ENCODE results near the gene PIGN.
"Not testable (repeated sequence)": the region's sequence is repeated elsewhere in the genome, so short reads cannot be mapped to it uniquely, and the experiment has no call there.

The PIGN gene

GRCh38 chr18:62045316-62045715 lies 141.5 kb downstream of the PIGN start:
- no peak for DNase-seq

DNA sequence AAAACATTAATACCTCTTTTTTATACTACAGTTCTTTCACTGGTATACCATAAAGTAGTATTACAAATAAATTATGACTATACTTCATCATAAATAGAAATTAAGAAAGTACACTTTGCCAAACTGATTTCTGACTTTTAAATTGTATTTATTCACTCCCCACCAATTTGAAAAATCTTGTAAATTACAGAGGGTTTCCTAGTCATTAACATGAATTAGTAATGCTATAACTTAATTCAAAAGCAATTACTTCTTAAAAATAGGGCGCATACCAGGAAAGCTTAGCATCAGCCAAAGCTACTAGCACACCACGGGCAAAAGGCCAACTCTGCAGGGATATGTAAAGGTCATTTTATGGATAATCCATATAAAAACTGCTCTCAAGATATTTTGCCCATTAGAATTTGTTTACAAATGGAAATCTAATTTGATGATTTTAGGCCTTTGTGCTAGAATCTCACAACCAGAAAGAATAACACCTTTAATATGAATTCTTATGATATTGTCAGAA lies 142.3 kb downstream of the PIGN start:
- DNase-seq = no peak

DNA sequence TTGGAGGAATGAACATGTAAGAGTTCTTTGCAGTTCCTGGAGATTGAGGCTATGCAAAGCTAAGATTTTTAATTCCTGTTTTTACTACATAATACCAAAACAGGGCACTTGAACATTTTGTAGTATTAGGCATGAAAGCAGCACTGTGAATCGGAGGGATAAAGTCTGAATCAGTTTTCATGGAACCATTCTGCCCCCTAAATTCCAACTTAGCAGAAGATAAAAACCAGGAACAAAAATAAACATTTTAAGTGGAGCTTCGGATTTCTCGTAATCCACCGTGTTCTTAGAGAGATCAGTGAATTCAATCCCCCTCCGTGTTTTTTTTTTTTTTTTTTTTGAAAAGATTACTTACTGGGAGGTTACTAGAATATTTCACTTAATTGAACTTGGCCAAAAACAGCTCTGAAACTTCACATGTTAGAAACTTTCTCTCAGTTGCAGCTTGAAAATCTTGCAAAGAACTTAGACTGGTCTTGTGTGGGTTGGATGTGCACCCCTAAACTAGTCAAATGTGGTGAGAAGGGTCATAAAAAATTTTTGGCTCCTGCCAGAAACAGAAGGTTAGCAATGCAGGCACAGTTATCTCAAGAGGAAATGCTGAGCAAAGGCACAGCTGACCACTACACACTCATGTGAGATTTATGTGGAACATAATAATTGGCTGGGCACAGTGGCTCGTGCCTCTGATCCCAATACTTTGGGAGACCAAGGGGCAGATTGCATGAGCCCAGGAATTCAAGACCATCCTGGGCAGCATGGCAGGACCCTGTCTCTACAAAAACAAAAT lies 148.7 kb downstream of the PIGN start:
- DNase-seq = no peak

- DNase-seq = no peak
Observed at GRCh38 chr18:62037012-62037742, 149.7 kb downstream of the PIGN start.

- not testable (repeated sequence) for DNase-seq
Observed at GRCh38 chr18:62034286-62034685, 152.6 kb downstream of the PIGN start.

- no peak for DNase-seq
Observed at GRCh38 chr18:62033756-62034155, 153.1 kb downstream of the PIGN start.

DNA sequence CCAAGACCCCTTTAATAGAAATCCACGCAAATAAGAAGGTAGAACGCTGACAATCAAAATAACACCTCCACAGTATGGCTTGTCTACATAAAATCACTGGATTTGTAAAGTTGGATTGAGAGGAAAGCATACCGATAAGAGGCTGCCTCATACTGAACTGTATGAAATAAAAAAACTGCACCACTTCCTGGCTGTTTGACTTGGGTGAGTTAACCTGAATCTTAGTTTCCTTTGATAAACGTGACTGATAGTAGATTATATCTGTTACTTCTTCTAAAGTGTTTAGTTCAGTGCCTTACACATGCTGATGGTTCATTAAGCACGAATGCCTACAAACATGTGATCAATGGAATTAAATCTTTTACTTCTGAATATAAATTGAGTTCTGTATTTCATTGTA lies 153.6 kb downstream of the PIGN start:
- DNase-seq = no peak

DNA sequence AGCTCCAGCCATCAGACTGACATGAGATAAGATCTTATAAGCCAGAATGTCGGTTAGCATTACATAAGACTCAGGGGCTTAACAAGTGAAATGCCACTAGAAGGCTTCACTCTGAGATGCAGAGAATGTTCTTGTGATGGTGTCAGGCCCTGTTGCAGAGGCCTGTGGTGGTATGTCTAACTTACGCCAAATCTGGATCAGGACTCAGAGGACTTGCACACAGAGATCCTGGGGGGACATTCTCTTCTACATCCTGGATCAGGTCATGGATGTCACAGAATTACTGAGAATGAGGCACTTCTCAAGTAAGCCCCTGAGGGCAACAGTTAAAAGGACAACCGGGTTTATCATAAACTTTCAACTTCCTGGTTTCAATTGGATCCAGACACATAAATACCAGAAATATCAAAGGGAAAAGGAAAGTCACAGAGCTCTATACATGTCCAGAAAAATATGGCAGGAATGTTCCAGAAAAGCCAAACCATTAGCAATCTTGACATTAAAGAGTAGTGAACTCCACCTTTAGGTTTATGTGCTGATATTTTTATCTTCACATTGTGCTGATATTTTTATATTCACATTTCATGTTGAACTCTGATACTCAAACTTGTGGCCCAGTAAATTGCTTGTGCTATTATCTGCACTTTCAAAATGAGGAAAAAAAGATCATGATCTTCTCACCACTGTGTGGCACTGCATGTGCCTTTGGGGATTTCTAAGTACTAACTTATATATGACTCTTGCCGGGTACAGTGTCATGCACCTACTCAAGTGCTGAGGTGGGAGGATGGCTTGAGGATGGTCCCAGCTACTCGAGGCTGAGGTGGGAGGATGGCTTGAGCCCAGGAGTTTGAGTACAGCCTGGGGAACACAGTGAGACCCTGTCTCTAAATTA lies 156.5 kb downstream of the PIGN start:
- DNase-seq = no peak

DNA sequence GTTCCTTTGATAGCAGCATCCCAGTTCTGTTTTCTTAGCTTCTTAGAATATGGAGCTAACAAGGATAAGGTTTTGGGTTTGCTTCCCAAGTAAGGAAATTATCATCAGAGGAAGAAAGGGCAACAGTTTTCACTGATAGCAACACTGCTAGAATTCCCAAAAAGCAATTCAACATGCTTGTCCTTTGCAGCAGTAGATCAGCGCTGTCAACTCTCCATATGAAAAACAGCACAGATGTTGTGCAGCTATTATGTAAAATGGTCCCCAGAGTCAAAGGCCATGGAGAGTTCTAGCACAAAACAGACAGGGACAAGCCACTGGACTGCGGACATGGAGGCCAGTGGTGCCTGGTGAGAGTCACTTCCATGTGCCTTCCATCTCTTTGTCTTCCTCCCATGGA lies 158.1 kb downstream of the PIGN start:
- no peak for DNase-seq

DNA sequence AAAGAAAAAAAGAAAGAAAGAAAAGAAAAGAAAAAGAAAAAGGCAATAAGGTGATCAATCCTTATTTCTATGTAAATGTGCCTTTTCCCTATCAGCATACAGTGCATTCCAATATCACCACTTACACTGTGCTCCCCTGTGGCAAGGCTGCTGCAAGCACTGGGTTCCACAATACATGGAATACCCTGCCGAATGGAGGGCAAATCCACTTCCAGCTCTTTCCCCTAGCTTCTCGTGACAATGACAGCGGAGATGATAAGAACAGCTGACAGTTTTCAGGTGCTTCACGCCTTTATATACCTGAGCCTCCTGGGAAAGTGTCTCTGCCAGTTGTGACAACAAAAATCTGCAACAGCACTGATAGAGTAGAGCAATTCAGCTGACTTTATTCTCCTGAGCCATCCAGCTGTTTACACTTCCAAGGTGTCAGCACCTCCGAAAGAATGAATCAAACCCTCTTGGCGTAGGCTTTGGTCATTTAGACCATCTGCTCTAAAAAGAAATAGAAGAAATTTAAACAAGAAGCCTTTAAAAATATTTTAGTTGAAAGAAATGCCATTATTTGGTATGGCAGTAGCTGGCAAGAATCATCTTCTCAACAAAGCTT lies 158.8 kb downstream of the PIGN start:
- DNase-seq = no peak

DNA sequence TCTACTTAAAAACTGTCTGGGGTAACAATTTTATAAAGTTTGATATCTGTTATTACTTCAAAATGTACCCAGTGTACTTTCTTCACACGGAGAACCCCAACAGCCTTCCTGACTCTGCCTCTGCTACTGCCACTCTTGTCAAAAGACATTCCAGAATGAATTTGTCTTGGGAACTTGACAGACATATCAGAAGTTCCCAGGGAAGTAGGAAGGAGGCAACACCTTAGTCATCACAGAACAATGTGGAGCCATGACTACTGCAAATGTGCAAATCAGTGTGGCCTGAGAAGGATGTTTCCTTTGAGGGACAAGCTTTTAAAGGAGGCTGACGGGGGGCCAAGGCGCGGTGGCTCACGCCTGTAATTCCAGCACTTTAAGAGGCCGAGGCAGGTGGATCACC lies 160.3 kb downstream of the PIGN start:
- no peak for DNase-seq

GRCh38 chr18:62024983-62025382 lies 161.9 kb downstream of the PIGN start:
- no peak for DNase-seq

DNA sequence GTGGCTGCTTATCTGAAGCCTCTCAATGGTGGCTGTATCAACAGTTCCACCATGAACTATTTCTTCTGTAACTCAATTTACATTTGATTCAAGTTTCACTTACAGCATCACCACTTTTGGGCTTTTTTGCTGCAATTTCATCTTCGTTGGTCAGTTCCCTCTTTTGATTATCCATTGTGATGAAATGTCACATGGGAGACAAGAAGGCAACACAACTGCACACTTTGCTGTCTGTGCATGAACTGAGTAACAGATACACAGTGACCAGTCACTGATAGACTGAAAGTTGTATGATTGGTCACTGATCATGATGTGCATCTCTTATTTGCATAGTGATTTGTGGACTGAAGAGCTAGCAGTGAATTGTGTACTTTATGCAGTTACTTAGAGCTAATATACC lies 163.3 kb downstream of the PIGN start:
- DNase-seq = no peak

- DNase-seq = no peak
Observed at GRCh38 chr18:62018759-62019041, 168.2 kb downstream of the PIGN start.

- DNase-seq = no peak
Observed at GRCh38 chr18:62018034-62018758, 168.7 kb downstream of the PIGN start.

DNA sequence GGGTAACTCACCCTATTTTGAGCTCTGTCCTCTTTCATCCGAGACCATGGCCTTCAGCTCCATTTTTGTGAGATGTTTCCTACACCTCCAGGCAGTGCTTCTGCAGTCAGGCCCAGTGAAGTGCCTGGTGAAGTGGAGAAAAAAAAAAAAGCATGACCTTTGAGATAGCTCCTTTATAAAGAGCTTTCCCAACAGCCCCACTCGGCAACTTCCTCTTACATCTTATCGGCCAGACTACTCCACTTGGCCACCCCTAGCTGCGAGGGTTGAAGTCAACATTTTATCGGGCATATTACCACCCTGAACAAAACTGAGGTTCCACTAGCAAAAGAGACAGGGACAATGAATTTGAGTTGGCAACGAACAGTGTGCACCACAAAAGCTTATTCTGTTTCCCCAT lies 169.2 kb downstream of the PIGN start:
- no peak for DNase-seq

- no peak for DNase-seq
Observed at GRCh38 chr18:62011416-62011815, 175.4 kb downstream of the PIGN start.

GRCh38 chr18:62009521-62009920 lies 177.3 kb downstream of the PIGN start:
- no peak for DNase-seq

GRCh38 chr18:62001396-62001795 lies 185.5 kb downstream of the PIGN start:
- DNase-seq = no peak

DNA sequence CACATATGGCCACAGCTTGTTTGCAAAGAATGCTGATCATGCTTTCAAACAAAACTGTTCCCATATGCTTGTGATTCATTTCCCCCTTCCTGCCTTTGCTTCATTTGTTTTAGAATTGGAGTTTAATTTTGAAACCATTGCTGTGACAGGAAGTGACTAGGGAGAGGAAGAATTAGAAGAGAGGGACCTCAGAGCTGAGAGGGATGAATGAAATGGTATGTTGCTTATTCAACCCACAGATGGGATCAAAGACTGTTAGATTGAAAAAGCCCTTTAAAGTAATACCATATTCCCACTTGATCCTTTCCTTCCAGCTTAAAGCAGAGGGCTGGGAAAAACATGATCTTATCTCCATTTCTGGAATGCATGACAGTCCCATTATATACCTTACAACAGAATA lies 187.9 kb downstream of the PIGN start:
- no peak for DNase-seq

DNA sequence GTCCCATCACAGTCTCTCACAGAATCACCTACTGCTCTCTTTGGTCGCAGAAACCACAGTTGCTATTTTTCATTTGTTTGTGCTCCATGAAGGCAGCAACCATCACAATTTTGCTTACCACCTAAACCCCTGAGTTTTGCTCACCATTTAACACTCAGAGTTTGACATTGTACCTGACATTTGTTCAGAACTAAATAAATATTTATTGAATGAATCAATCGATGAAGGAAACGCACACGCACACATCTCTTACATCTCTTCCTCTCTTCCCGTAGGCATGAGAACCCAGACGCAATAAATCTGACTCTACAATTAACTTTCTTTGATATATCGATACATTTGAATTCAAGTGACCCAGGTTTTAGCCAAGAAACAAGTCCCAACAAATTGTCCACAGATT lies 188.5 kb downstream of the PIGN start:
- DNase-seq = no peak

GRCh38 chr18:61995618-61996017 lies 191.2 kb downstream of the PIGN start:
- no peak for DNase-seq

Data from NCI-H774 (cell line).